Activated CD4-positive, alpha-beta T cell treated with anti-CD3 and anti-CD28 coated beads, Interleukin-2, amount 10 ng/mL, durations not matched to agents 24 days and 14 days (primary cell): ENCODE measurements around the gene DNAI4. TPM values are rescaled to one million over a fixed set of nuclear protein-coding genes. Genes with fewer than 3 reads are reported as not detected.
"Not testable (repeated sequence)": the region's sequence is repeated elsewhere in the genome, so short reads cannot be mapped to it uniquely, and the experiment has no call there.

Experiments
- DNase-seq: peaks from one replicate; pipeline ENCODE4 v3.0.0; 2022
- H3K27ac Mint-ChIP-seq: one replicate; pipeline ENCODE4 v1.8.0; 2022; ENCODE audit warnings: mild to moderate bottlenecking, mixed read lengths
- H3K27me3 Mint-ChIP-seq: one replicate; pipeline ENCODE4 v1.8.0; 2022; ENCODE audit warnings: mixed read lengths
- H3K36me3 Mint-ChIP-seq: one replicate; pipeline ENCODE4 v1.8.0; 2022; ENCODE audit warnings: low read depth, mild to moderate bottlenecking, mixed read lengths
- H3K4me1 Mint-ChIP-seq: one replicate; pipeline ENCODE4 v1.8.0; 2021; ENCODE audit warnings: mixed read lengths
- H3K4me3 Mint-ChIP-seq: one replicate; pipeline ENCODE4 v1.8.0; 2022; ENCODE audit warnings: mild to moderate bottlenecking, moderate library complexity, mixed read lengths
- H3K9me3 Mint-ChIP-seq: one replicate; pipeline ENCODE4 v1.8.0; 2021; ENCODE audit warnings: mixed read lengths
- intact Hi-C: fragments of 100-400 bp; cut with micrococcal nuclease; formaldehyde crosslinking; loops from one replicate; pipeline ENCODE4 v1.15.1; 2023
- total RNA-seq: library from RNA; stranded (reverse); gene quantifications from 2 replicates; pipeline ENCODE4 v1.2.3, GENCODE V29; 2022

The DNAI4 gene
- total RNA-seq, 1 donor from 2014 or later = 0.26 TPM

- DNase-seq = no peak
- peaks cover 8% of the 10 kb centered on the region for H3K4me1 Mint-ChIP-seq
- intact Hi-C loops = loop anchor here (10.0 kb wide), 2 partner anchors 585 to 1495 kb away; partner anchors contain the start of genes LEPR and LEPROT
- H3K9me3 Mint-ChIP-seq = peaks cover 4% of the 10 kb centered on the region
- no peaks in the 10 kb centered on the region for H3K27me3 Mint-ChIP-seq
- no peak overlapping the region for H3K27ac Mint-ChIP-seq
- no peak overlapping the region for H3K4me3 Mint-ChIP-seq
- peaks cover 3% of the 10 kb centered on the region for H3K36me3 Mint-ChIP-seq
Observed at GRCh38 chr1:66919828-66920227, 4.8 kb downstream of the DNAI4 start.

DNA sequence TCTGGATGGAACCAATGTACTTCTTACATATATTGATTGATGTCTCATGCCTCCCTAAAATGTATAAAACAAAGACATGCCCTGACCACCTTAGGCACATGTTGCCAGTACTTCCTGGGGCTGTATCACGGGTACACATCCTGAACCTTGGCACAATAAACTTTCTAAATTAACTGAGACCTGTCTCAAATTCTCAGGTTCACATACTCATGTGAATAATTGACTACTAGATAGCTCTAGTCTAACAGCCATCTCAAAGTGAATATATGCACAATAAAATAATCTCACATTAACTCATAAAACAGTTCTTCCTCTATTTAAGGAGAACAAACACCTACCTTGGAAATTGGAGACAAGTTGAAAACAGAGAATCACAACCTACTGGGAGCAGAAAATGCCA, 5.6 kb downstream of the DNAI4 start:
- Mint-ChIP-seq H3K27ac (no peak overlapping the region), H3K4me3 (no peak overlapping the region), H3K36me3 (peaks cover 3% of the 10 kb centered on the region), H3K9me3 (peaks cover 4% of the 10 kb centered on the region), H3K4me1 (peaks cover 8% of the 10 kb centered on the region), H3K27me3 (no peaks in the 10 kb centered on the region)
- intact Hi-C loops = no loop called here
- DNase-seq = no peak

DNA sequence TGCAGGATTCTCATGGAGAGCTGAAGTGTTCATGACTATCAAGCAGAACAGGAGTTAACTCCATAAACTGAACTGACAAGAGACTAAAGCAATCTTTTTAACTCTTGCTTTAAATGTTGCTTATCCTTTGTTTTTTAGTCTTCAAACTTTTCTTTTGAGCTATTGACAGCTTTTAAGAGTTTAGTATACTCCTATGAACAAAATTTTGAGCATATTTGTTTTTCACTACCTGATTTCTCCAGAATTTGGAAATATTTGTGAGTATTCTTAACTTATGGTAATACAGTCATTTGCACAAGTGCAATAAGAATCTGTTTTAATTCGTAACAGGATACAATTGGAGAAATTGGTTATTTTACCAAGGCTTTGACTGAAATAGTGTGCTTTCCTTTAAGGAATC, 7.2 kb downstream of the DNAI4 start:
- no peak for DNase-seq
- intact Hi-C loops = no loop called here
- Mint-ChIP-seq H3K9me3 (peaks cover 4% of the 10 kb centered on the region), H3K36me3 (peaks cover 3% of the 10 kb centered on the region), H3K4me1 (peaks cover 1% of the 10 kb centered on the region), H3K4me3 (no peak overlapping the region), H3K27me3 (no peaks in the 10 kb centered on the region), H3K27ac (no peak overlapping the region)

DNA sequence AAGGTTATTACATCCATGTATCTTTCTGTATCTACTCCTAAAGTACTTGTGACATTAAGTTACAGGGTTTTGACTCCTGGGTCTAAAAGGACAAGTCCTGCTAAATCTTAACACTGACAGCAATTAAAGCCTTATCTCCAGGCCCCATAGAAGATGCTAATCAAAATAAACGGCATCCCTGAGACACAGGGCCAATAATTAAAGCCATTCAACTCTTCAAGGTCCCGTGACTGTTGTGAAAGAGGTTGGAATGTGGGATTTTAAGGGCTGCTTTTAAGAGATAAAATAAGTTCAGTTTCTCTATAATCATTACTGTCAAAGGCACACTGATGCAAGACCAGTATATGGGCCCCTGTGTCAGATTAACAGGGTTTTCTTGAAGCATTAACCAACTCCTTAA, 8.3 kb downstream of the DNAI4 start:
- Mint-ChIP-seq H3K27ac (no peak overlapping the region), H3K4me3 (no peak overlapping the region), H3K9me3 (peaks cover 4% of the 10 kb centered on the region), H3K27me3 (no peaks in the 10 kb centered on the region), H3K36me3 (peaks cover 3% of the 10 kb centered on the region), H3K4me1 (no peaks in the 10 kb centered on the region)
- intact Hi-C loops = no loop called here
- no peak for DNase-seq

GRCh38 chr1:66915203-66915602, 9.5 kb downstream of the DNAI4 start:
- intact Hi-C loops, H3K9me3 Mint-ChIP-seq, H3K36me3 Mint-ChIP-seq, H3K27ac Mint-ChIP-seq, H3K4me3 Mint-ChIP-seq, H3K27me3 Mint-ChIP-seq, DNase-seq, H3K4me1 Mint-ChIP-seq: not testable (repeated sequence)

- intact Hi-C loops = no loop called here
- H3K27me3 Mint-ChIP-seq = peaks cover 1% of the 10 kb centered on the region
Observed at GRCh38 chr1:66893712-66894111, 30.9 kb downstream of the DNAI4 start.

GRCh38 chr1:66890621-66891020, 34.0 kb downstream of the DNAI4 start:
- Mint-ChIP-seq H3K9me3 (no peaks in the 10 kb centered on the region), H3K36me3 (no peaks in the 10 kb centered on the region), H3K4me1 (no peaks in the 10 kb centered on the region), H3K27ac (no peak overlapping the region), H3K4me3 (no peak overlapping the region), H3K27me3 (peaks cover 1% of the 10 kb centered on the region)
- no peak for DNase-seq
- intact Hi-C loops = no loop called here

More at GRCh38 chr1:66893712-66894111, 30.9 kb downstream of the DNAI4 start:
- H3K27ac Mint-ChIP-seq = no peak overlapping the region
- DNase-seq = no peak
- H3K36me3 Mint-ChIP-seq = no peaks in the 10 kb centered on the region
- H3K4me3 Mint-ChIP-seq = no peak overlapping the region
- no peaks in the 10 kb centered on the region for H3K9me3 Mint-ChIP-seq
- no peaks in the 10 kb centered on the region for H3K4me1 Mint-ChIP-seq

DNA sequence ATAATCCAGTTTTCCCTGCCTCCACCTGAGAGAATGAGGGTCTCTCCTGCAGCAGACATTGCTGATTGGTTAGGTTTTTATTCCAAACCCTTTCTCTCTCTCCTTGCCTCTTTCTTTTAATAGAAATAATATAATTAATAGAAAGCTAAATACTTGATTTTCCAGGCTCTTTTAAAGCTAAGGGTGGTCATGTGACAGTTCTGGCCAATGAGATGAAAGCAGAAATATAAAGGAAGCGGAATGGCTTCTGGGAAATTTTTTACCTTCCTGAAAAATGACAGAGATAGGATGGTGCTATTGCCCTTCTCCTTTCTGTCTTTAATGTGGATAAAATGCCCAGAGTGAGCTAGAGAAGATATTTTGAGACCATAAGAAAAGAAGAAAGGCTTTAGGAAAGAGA, 35.6 kb downstream of the DNAI4 start:
- no peaks in the 10 kb centered on the region for H3K9me3 Mint-ChIP-seq
- DNase-seq = no peak
- no peaks in the 10 kb centered on the region for H3K27me3 Mint-ChIP-seq
- H3K4me1 Mint-ChIP-seq = no peaks in the 10 kb centered on the region
- intact Hi-C loops = no loop called here
- no peaks in the 10 kb centered on the region for H3K36me3 Mint-ChIP-seq
- no peak overlapping the region for H3K27ac Mint-ChIP-seq
- no peak overlapping the region for H3K4me3 Mint-ChIP-seq

GRCh38 chr1:66876664-66877063, 48.0 kb downstream of the DNAI4 start:
- no peak overlapping the region for H3K27ac Mint-ChIP-seq
- peaks cover 9% of the 10 kb centered on the region for H3K27me3 Mint-ChIP-seq
- no peak for DNase-seq

GRCh38 chr1:66873111-66873510, 51.5 kb downstream of the DNAI4 start:
- peaks cover 3% of the 10 kb centered on the region for H3K9me3 Mint-ChIP-seq

More at GRCh38 chr1:66876664-66877063, 48.0 kb downstream of the DNAI4 start:
- Mint-ChIP-seq H3K36me3 (no peaks in the 10 kb centered on the region), H3K4me1 (no peaks in the 10 kb centered on the region), H3K9me3 (peaks cover 18% of the 10 kb centered on the region), H3K4me3 (no peak overlapping the region)
- intact Hi-C loops = no loop called here

GRCh38 chr1:66872024-66872423, 52.6 kb downstream of the DNAI4 start:
- not testable (repeated sequence) for H3K27ac Mint-ChIP-seq, H3K36me3 Mint-ChIP-seq

More at GRCh38 chr1:66873111-66873510, 51.5 kb downstream of the DNAI4 start:
- H3K27ac Mint-ChIP-seq = no peak overlapping the region
- no peak for DNase-seq
- intact Hi-C loops = no loop called here
- no peak overlapping the region for H3K4me3 Mint-ChIP-seq
- peaks cover 6% of the 10 kb centered on the region for H3K27me3 Mint-ChIP-seq
- no peaks in the 10 kb centered on the region for H3K4me1 Mint-ChIP-seq
- no peaks in the 10 kb centered on the region for H3K36me3 Mint-ChIP-seq

DNA sequence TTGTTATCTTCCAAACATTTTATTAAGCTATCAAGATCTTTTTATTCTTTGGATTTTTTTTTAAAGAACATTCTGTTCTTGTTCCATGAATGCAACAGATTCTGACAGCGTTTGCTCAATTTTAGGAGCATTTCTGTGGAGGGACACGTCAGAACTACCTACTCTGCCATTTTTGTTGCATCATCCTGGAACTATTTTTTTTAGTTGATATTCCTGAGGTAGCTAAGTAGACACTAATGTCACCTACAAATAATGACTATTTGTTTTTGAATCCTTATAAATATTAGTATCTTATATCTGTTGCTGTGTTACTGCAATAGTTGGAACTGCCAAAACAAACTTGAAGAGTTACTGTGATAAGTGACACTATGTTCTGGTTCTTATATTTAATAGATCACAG, 57.2 kb downstream of the DNAI4 start:
- H3K27ac Mint-ChIP-seq = no peak overlapping the region
- intact Hi-C loops = no loop called here
- no peak for DNase-seq

More at GRCh38 chr1:66872024-66872423, 52.6 kb downstream of the DNAI4 start:
- H3K27me3 Mint-ChIP-seq, H3K9me3 Mint-ChIP-seq, H3K4me3 Mint-ChIP-seq, H3K4me1 Mint-ChIP-seq, DNase-seq, intact Hi-C loops: not testable (repeated sequence)

GRCh38 chr1:66860529-66860928, 64.1 kb downstream of the DNAI4 start:
- H3K9me3 Mint-ChIP-seq = no peaks in the 10 kb centered on the region
- intact Hi-C loops = no loop called here
- peaks cover 3% of the 10 kb centered on the region for H3K27me3 Mint-ChIP-seq
- no peaks in the 10 kb centered on the region for H3K36me3 Mint-ChIP-seq
- H3K4me1 Mint-ChIP-seq = no peaks in the 10 kb centered on the region
- H3K4me3 Mint-ChIP-seq = no peak overlapping the region
- no peak for DNase-seq
- no peak overlapping the region for H3K27ac Mint-ChIP-seq

More for the DNA sequence above, 57.2 kb downstream of the DNAI4 start:
- H3K9me3 Mint-ChIP-seq = no peaks in the 10 kb centered on the region
- H3K27me3 Mint-ChIP-seq = no peaks in the 10 kb centered on the region
- H3K4me1 Mint-ChIP-seq = no peaks in the 10 kb centered on the region
- no peaks in the 10 kb centered on the region for H3K36me3 Mint-ChIP-seq
- no peak overlapping the region for H3K4me3 Mint-ChIP-seq

GRCh38 chr1:66853379-66853778, 71.3 kb downstream of the DNAI4 start:
- no peak overlapping the region for H3K4me3 Mint-ChIP-seq
- no peak overlapping the region for H3K27ac Mint-ChIP-seq
- intact Hi-C loops = no loop called here
- H3K27me3 Mint-ChIP-seq = no peaks in the 10 kb centered on the region
- no peaks in the 10 kb centered on the region for H3K4me1 Mint-ChIP-seq
- peaks cover 8% of the 10 kb centered on the region for H3K9me3 Mint-ChIP-seq
- DNase-seq = no peak
- no peaks in the 10 kb centered on the region for H3K36me3 Mint-ChIP-seq

DNA sequence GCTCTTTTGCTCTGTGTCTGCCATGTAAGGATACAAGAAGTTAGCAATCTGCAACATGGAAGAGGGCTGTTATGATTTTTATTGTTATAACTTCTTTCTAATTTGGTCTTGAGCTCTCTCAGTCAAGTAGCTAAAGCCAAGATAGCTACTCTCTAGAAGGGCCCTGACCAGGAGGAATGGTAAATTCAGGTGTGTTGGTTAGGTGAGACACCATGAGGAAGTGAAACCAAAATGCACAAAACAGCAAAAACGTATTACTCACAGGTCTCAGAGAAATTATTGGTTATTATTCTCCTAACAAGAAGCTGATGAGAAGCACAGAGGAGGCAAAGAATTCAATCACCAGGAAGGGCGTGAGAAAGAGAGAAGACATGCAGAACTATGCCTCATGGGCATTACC, 71.8 kb downstream of the DNAI4 start:
- Mint-ChIP-seq H3K4me3 (no peak overlapping the region), H3K27ac (no peak overlapping the region), H3K4me1 (no peaks in the 10 kb centered on the region), H3K36me3 (no peaks in the 10 kb centered on the region), H3K27me3 (no peaks in the 10 kb centered on the region), H3K9me3 (peaks cover 8% of the 10 kb centered on the region)
- DNase-seq = no peak
- intact Hi-C loops = no loop called here
